Measurements from ENCODE around the gene CLCN3. TPM values are rescaled to one million over a fixed set of nuclear protein-coding genes. Genes with fewer than 3 reads are reported as not detected.

The CLCN3 gene
- total and polyA plus RNA-seq, 10 of the 15 experiments (the other 5 are each of a cell fraction or from before 2014, with no cell fraction given), result 4.0 to 22.8 (median 11.8) TPM

DNA sequence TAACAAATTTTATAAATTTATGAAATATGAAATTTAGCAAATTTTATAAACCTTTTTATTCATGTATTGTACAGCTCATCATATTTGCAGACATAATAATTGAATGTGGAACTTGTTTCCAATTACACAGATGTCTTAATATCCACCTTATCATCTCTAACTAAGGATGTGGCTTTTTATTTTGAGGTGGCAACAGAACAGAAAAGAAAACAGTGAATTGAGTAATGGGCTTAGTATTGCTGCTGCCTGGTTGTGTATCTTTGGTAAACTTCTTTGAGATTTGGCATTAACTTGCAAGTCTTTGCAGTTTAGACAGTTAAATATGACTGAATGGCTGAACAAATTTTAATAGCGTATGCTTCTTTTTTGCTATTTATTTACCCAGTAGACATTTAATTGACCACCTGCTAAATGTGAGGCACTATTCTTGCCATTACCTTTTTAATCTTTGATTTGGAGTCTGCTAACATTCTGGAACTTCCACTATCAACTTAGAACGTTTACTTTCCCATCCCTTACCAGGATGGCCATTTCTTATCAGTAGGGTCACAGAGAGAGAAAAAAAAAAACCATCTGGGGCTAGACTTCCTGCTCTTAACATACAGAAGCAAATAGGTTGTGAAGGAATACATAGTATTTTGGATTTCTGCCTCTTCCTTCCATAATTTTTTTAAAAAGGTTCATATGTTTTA is 44.8 kb downstream of the CLCN3 start:
- Histone ChIP-seq H3K4me3 (no peak overlapping the region), H4K20me1 (ENCODE audit: control insufficient read depth, insufficient read depth) (no peaks in the 10 kb centered on the region), H3K79me2 (ENCODE audit: control insufficient read depth, insufficient read depth, low read length) (peaks cover 16% of the 10 kb centered on the region), H3K4me2 (ENCODE audit: control insufficient read depth, insufficient read depth) (no peak overlapping the region), H3K9me3 (replicated peaks; ENCODE audit: control insufficient read depth, insufficient read depth, low read length) (no peaks in the 10 kb centered on the region; the same call in 1 of the 3 replicates), H2AFZ (ENCODE audit: control insufficient read depth, low read depth, low read length) (no peak overlapping the region), H3K36me3 (ENCODE audit: control insufficient read depth in 2 of 2, insufficient read depth in 2 of 2, low read length in 1 of 2) (0 out of 4 replicates have a peak, but pooled peaks cover 0 to 2% of the 10 kb centered on the region in 2 experiments), H3K9ac (ENCODE audit: control insufficient read depth, insufficient read depth, low read length) (no peak overlapping the region), H3K4me1 (ENCODE audit: control insufficient read depth, insufficient read depth, low read length) (no peaks in the 10 kb centered on the region; the same call in 1 of the 2 replicates), H3K27ac (ENCODE audit: control insufficient read depth, insufficient read depth) (no peak overlapping the region), H3K27me3 (replicated peaks in 1 of 2; ENCODE audit: control insufficient read depth in 2 of 2, insufficient read depth in 2 of 2, low read length in 1 of 2) (no peaks in the 10 kb centered on the region)
- FAIRE-seq (no peak), ATAC-seq (no peak), DNase-seq (ENCODE audit: low read depth, low spot score) (no peak)
- in situ Hi-C loops (cut with MboI), result no loop called here
- POLR2A ChIA-PET, result no interaction called here
- TF ChIP-seq, protein P1, sequence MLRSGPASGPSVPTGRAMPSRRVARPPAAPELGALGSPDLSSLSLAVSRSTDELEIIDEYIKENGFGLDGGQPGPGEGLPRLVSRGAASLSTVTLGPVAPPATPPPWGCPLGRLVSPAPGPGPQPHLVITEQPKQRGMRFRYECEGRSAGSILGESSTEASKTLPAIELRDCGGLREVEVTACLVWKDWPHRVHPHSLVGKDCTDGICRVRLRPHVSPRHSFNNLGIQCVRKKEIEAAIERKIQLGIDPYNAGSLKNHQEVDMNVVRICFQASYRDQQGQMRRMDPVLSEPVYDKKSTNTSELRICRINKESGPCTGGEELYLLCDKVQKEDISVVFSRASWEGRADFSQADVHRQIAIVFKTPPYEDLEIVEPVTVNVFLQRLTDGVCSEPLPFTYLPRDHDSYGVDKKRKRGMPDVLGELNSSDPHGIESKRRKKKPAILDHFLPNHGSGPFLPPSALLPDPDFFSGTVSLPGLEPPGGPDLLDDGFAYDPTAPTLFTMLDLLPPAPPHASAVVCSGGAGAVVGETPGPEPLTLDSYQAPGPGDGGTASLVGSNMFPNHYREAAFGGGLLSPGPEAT (IDR thresholded peaks at IDR 0.05; ENCODE audit: low read depth), result no peak
- no peak for TF ChIP-seq CHD4 (IDR thresholded peaks at IDR 0.05)
- no peak for TF ChIP-seq BCL11A (IDR thresholded peaks at IDR 0.05; ENCODE audit: low read depth, low read length)
- TF ChIP-seq BMI1 (IDR thresholded peaks at IDR 0.05; ENCODE audit: borderline replicate concordance), result no peak
- no peak for TF ChIP-seq CEBPB (IDR thresholded peaks at IDR 0.05; ENCODE audit: borderline replicate concordance in 1 of 2, low read depth in 2 of 2, low read length in 2 of 2)
- no peak for TF ChIP-seq MTA3 (IDR thresholded peaks at IDR 0.05; ENCODE audit: borderline replicate concordance, low read length)
- no peak for TF ChIP-seq ASH2L (IDR thresholded peaks at IDR 0.05; ENCODE audit: borderline replicate concordance, low read depth)
- CTCF ChIA-PET, result interaction anchor here (0.6 to 1.7 kb wide), 3 partner anchors 9 to 1433 kb away, joined by 3 to 6 read pairs (median 4); partner anchors contain the start of gene NEK1
- intact Hi-C loops (cut with micrococcal nuclease; ENCODE audit: unreplicated experiment), result no loop called here
- 91% methylated on average over 2 of the region's 2 CpGs for WGBS (ENCODE audit: insufficient coverage, insufficient replicate concordance, low lambda C conversion rate, missing lambda C conversion rate)
- SMC1A ChIA-PET (ENCODE audit: uncharacterized antibody, unreplicated experiment), result no interaction called here
- RAD21 ChIA-PET (ENCODE audit: unreplicated experiment), result no interaction called here
- BruUV-seq (replicated peaks), result no TSS peak
